ENCODE data around the gene EHBP1L1.

Gene EHBP1L1

GRCh38 chr11:65575568-65576231 lies at the start of gene EHBP1L1:
Gene EHBP1L1 (plus strand): TSS chr11:65576053. CDS start chr11:65576303, 250 bp downstream.
- DNase-seq: no peak

- no peak for DNase-seq
Measured at GRCh38 chr11:65526744-65527143, 49.1 kb upstream of the EHBP1L1 start.

- no peak for DNase-seq
Measured at GRCh38 chr11:65528819-65529350, 47.0 kb upstream of the EHBP1L1 start.

- DNase-seq: no peak
Measured at GRCh38 chr11:65529475-65530156, 46.2 kb upstream of the EHBP1L1 start.

DNA sequence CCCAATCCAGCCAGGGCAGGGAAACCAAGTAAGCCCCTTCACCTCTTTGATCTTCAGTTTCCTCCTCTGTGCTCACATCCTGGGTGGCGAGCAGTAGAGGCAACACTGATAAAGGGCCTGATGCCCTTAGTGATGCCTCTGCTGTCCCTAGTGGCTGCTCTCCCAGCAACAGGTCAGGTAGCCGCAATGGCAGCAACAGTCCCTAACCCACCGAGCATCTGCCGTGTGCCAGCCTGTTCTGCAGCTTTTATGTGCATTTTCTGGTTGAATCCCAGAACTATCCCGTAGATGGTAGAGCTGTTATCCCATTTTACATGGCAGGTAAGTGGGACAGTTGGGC lies 45.7 kb upstream of the EHBP1L1 start:
- DNase-seq: no peak

DNA sequence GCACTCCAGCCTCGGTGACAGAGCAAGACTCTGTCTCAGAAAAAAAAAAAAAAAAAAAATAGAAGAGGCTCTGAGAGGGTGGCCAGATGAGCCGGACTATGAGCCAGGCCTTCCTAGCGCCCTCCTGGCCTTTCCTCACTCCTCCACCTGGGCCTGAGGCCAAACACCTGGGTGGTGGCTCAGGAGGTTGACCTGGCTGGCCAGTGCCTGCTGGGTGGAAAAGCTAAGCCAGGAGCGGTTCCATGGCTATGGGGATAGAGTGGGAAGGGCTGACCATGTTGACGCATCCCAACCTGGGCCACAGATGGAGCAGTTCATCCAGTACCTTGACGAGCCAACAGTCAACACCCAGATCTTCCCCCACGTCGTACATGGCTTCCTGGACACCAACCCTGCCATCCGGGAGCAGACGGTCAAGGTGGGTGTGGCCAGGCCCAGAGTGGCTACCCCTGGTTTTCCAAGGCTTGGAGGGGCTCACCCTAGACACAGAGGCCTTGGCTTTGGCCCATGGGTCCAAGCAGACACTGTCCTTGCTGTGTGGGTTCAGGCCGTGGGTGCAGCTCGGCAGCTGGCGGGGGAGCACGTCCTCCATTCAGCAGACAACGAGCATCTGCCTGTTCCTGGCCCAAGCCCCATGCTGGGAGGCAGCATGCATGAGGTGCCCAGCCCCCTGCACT lies 43.3 kb upstream of the EHBP1L1 start:
- DNase-seq: no peak

DNA sequence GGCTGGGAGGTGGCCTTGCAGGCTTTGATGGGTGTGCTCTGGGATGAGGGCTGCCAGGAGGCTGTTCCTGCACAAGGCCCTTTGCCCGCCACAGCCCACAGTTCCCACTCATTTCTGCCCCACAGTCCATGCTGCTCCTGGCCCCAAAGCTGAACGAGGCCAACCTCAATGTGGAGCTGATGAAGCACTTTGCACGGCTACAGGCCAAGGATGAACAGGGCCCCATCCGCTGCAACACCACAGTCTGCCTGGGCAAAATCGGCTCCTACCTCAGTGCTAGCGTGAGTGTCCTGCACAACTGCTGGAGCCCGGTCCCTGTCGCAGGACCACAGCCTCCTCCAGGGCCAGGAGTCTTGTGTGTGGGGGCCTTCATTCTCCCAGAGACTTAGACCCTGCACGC lies 40.8 kb upstream of the EHBP1L1 start:
- no peak for DNase-seq

- no peak for DNase-seq
Measured at GRCh38 chr11:65536412-65537295, 39.2 kb upstream of the EHBP1L1 start.

- no peak for DNase-seq
Measured at GRCh38 chr11:65537296-65537597, 38.6 kb upstream of the EHBP1L1 start.

DNA sequence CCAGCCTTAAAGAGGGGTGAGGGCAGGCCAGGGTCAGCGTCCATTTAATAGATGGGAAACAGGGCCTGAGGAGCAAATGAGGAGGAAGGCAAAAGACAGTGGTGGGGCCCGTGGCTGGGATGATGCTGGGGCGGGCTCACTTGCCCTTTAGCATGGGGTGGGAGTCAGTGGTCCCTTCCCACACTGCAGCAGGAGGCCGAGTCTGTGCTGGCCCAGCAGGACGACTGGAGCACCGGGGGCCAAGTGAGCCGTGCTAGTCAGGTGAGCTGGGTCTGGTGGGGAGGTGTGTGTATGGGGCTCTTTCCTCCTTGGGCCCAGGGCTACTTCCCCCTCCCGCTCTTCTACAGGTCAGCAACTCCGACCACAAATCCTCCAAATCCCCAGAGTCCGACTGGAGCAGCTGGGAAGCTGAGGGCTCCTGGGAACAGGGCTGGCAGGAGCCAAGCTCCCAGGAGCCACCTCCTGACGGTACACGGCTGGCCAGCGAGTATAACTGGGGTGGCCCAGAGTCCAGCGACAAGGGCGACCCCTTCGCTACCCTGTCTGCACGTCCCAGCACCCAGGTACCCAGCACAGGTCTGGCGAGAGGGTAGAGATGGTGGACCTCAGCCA lies 38.1 kb upstream of the EHBP1L1 start:
- no peak for DNase-seq

DNA sequence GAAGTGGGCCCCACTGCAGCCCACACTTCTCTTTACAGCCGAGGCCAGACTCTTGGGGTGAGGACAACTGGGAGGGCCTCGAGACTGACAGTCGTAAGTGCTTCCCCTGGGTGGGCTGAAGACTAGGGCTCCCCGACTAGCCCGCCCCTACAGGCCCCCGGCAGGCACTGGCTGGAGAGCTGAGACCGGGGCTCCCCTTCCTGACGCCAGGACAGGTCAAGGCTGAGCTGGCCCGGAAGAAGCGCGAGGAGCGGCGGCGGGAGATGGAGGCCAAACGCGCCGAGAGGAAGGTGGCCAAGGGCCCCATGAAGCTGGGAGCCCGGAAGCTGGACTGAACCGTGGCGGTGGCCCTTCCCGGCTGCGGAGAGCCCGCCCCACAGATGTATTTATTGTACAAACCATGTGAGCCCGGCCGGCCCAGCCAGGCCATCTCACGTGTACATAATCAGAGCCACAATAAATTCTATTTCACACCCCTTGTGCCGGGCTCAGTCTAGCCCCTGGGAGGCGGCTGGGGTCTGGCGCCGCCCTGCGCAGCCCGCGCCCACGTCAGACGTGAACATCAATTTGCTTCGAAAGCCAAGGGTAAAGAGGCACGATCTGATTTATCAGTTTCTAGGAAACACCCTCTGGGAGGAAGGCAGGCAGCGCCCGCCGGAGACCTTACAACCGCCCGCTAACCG lies 37.5 kb upstream of the EHBP1L1 start:
- DNase-seq: no peak

GRCh38 chr11:65538915-65539743 lies 36.7 kb upstream of the EHBP1L1 start:
- DNase-seq: peak; percentile 50

- peak; percentile 80 for DNase-seq
Measured at GRCh38 chr11:65539744-65540289, 36.0 kb upstream of the EHBP1L1 start.

DNA sequence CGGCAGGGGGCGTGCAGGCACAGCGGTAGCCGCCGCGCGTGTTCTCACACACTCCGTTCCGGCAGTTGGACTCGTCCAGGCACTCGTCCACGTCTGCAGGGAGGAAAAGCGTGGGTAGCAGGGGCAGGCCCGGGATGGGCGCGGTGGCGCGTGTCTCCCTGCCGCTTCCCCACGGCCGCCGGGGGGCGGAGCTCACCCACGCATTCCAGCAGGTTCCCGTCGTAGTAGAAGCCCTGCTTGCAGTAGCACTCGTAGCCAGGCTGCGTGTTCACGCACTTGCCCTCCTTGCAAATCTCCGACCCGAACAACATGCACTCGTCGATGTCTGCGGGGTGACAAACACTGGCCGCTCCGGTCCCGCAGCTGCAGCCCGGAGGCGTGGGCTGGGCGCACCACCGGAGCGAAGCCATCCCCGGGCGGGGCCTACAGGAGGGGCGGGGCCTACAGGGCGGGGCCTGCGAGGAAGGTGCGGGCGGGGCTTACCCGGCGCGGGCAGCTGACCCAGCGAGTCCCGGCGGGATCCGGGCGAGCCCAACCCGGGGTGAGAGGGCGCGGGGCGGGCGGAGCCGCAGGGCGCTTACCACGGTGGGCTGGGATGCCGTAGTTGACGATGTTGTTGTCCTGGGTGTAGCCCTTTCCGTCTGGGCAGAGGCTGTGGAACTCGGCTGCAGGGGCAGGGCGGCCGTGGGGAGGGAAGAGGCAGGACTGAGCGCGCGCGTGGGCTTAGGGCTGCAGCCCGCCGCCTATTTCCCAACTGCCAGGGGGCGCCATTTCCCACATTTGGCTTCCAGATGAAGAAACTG lies 35.4 kb upstream of the EHBP1L1 start:
- DNase-seq: peak; percentile 93

DNA sequence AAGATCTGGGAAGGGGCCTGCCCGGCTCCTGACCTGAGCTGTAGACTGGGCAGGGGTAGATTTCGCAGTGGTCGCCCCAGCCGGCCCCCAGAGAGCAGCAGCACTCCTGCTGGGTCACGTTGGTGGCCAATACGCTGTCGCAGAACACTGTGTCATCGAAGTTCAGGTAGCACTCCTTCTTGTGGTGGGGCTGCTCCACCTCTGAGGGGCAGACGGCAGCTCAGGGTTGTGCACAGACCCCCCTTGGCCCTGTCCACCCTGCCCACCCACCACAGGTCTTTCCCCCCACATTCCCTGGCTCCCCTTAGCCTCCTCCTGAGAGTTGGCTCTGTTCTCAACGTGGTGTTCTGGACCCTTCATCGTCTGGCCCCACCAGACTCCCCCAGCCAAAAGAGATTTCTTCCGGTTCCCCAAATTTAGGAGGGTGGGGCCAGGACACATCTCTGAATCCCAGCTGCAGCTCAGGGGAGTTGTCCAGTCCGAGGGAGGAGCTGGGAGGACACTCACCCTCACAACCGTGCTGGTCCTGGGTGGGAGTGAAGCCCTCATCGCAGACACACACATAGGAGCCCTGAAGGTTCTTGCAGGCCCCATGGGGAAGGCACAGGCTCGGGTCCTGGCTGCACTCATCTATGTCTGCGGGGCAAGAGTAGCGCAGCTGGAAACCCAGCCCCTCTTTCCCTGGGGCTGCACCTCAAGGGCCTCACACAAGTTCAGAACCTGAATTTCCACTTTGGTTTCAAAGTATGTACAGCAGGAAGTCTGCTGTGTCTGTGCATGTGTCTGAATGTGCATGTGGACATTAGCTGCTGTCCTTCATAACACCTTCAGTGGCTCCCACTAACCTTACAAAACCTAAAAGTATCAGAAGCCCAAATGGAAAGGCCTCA lies 34.5 kb upstream of the EHBP1L1 start:
- no peak for DNase-seq

DNA sequence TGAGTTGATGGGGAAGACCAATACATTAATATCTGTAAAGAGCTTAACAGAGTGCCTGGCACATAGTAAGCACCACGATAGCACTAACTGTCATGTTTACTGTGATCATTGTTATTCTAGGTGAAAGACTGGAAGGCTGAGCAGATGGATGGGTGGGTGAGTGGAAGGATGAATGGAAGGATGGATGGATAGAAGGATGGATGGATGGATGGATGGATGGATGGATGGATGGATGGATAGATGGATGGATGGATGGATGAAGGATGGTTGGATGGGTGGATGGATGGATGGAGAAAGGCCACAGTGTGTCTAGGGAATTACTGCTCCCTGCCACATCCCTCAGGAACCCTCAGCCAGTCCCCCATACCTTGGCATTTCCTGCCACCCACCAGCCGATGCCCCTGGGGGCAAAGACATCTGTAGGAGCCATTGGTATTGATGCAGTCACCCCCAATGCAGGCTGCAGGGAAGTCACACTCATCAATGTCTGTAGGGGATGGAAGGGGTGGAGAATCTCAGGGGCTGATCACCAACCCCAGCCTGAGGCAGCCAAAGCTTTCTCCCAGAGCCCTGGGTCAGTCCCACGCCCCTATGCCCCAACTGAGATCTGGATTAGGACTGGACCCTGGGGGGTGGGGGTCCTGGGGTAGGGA lies 33.0 kb upstream of the EHBP1L1 start:
- no peak for DNase-seq

DNA sequence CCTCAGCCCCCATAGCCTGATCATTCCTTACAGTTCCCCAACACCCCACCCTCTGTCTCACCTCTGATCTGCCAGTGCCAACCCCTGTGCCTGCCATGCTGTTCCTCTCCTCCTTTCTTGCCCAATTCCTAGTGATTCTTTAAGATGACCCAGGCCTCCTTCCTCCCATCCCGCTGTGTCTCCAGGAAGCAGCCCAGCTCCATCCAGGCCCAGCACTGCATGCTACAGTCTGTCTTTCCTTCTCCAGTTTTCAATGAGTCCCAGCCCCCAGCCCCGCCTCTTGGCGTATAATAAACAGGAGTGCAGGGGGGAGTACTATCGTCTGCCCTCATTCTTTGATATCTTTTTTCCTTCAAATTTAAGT lies 30.0 kb upstream of the EHBP1L1 start:
- no peak for DNase-seq

DNA sequence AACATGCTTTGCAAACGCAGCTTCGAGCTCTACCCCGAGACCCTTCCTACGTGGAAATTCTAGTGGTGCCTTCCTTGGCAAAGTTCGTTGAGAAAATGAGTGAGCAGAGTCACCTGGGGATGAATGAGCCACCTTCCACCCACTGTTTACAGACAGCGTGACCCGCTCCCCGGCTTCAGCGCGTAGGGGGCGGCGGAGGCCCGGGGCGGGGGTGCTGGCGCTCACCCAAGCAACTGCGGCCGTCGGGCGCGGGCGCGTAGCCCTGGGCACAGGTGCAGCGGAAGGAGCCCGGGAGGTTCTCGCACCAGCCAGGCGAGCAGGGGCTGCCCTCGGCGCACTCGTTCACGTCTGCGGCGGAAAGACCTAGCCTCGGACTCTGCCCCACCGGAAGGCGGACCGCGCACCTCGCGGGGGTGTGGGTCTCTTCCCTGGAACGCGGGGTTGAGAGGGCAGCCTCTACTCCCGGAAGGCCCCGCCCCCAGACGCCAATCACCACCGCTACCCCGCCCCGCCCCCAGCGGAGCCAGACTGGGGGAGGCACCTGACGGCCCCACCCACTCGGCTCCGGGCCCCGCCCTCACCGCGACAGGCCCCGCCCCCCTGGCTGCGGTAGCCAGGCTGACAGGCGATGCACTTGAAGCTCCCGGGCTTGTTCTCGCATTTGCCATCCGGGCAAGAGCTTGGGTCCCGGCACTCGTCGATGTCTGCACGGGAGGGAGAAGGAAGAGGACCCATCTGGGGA lies 29.5 kb upstream of the EHBP1L1 start:
- DNase-seq: peak; percentile 76
